K562 (cell line): ENCODE results near the gene CACNB1. TPM values are rescaled to one million over a fixed set of nuclear protein-coding genes. Genes with fewer than 3 reads are reported as not detected.
"Not testable (repeated sequence)": the region's sequence is repeated elsewhere in the genome, so short reads cannot be mapped to it uniquely, and the experiment has no call there.

Experiments
- ATAC-seq: fragments of 200-7000 bp; cut with Tn5 transposase; 3 replicates; pipeline ENCODE4 v1.9.1; 2020; ENCODE audit warnings: moderate library complexity
- BruUV-seq: library from RNA; stranded (reverse); fragments of 400-500 nt; replicated peaks from 2 replicates; lab custom pipeline; 2021; lab: Mats Ljungman, UMichigan
- CTCF ChIA-PET: fragments of 300-600 bp; formaldehyde crosslinking; extraction: SDS; loops from one replicate; lab custom pipeline; 2021; ENCODE audit warnings: low intra/inter-chr PET ratio; lab: Yijun Ruan, JAX
- POLR2A ChIA-PET: fragments of 300-600, 350-650 bp; sonication (Branson Sonifier 250); formaldehyde crosslinking; extraction: SDS; loops from one replicate; lab custom pipeline; 2021; ENCODE audit warnings: antibody characterized with exemption, inconsistent platforms; lab: Yijun Ruan, JAX
- DNase-seq, 4 experiments: peaks; one replicate each; pipeline versions ENCODE4 v3.0.0 to v3.0.0-alpha.2; 2011 to 2018; ENCODE audit warnings: low spot score in 3 of 4, mixed read lengths in 3 of 4; ENCODE audit errors: extremely low read depth in 1 of 4
- FAIRE-seq: peaks from 2 replicates; lab custom pipeline; 2011; peaks lifted over from hg19 to GRCh38; lab: Jason Lieb, UNC
- H2AFZ ChIP-seq: 2 replicates; pipeline ENCODE4 v1.6.0; 2011; ENCODE audit warnings: low read depth, low read length, control low read depth, inconsistent platforms
- H3K27ac ChIP-seq: fragments of 200-600 bp; 3 replicates; pipeline ENCODE4 v1.8.0; 2011; ENCODE audit warnings: low read depth, mild to moderate bottlenecking, control low read depth, inconsistent platforms, low read length, moderate library complexity, mixed read lengths; ENCODE audit errors: extremely low read depth
- H3K27me3 ChIP-seq, 2 experiments: fragments of 300-600 bp in 1 of 2; 2 replicates in 1 of 2; 3 replicates in 1 of 2; pipeline versions ENCODE4 v1.6.0 to v1.8.0; 2011; ENCODE audit warnings: inconsistent platforms in 2 of 2, low read length in 2 of 2, mild to moderate bottlenecking in 1 of 2, mixed read lengths in 1 of 2, moderate library complexity in 1 of 2; ENCODE audit not compliant: control insufficient read depth in 2 of 2, insufficient read depth in 2 of 2
- H3K36me3 ChIP-seq: fragments of 300-600 bp; 3 replicates; pipeline ENCODE4 v1.8.0; 2011; ENCODE audit warnings: mild to moderate bottlenecking, low read length, inconsistent platforms; ENCODE audit not compliant: control insufficient read depth, insufficient read depth
- H3K4me1 ChIP-seq, 2 experiments: fragments of 200-600 bp in 1 of 2; replicated peaks in 1 of 2; 2 replicates in 1 of 2; 3 replicates in 1 of 2; pipeline versions ENCODE4 v1.5.1 to v1.8.0; 2011; ENCODE audit warnings: inconsistent platforms in 2 of 2, low read length in 2 of 2, mild to moderate bottlenecking in 1 of 2, mixed read lengths in 1 of 2, moderate library complexity in 1 of 2; ENCODE audit not compliant: control insufficient read depth in 2 of 2, insufficient read depth in 2 of 2
- H3K4me2 ChIP-seq: 2 replicates; pipeline ENCODE4 v1.6.1; 2011; ENCODE audit warnings: low read length, control low read depth, inconsistent platforms, mixed read lengths; ENCODE audit not compliant: insufficient read depth
- H3K4me3 ChIP-seq: fragments of 200-600 bp; sonication (generic), shearing (Covaris generic); 2 replicates; pipeline ENCODE4 v1.5.1; 2016; ENCODE audit warnings: control low read depth, inconsistent platforms
- H3K79me2 ChIP-seq: fragments of 200-600 bp; 3 replicates; pipeline ENCODE4 v1.8.0; 2011; ENCODE audit warnings: low read length, inconsistent platforms; ENCODE audit not compliant: control insufficient read depth, insufficient read depth
- H3K9ac ChIP-seq, 2 experiments: 2 replicates each; pipeline versions ENCODE4 v1.6.0 to v1.6.1; 2011; ENCODE audit warnings: low read depth in 2 of 2, low read length in 2 of 2, control low read depth in 1 of 2, inconsistent platforms in 1 of 2, mild to moderate bottlenecking in 1 of 2, mixed read lengths in 1 of 2; ENCODE audit not compliant: insufficient read depth in 1 of 2
- H3K9me1 ChIP-seq: one replicate; pipeline ENCODE4 v1.6.0; 2011; ENCODE audit warnings: inconsistent platforms, mild to moderate bottlenecking, low read length, moderate library complexity; ENCODE audit not compliant: control insufficient read depth, insufficient read depth
- H3K9me3 ChIP-seq: replicated peaks from 2 replicates; pipeline ENCODE4 v1.5.1; 2011; ENCODE audit warnings: low read depth, low read length, inconsistent platforms; ENCODE audit not compliant: control insufficient read depth, insufficient read depth
- H4K20me1 ChIP-seq: replicated peaks from 2 replicates; pipeline ENCODE4 v1.6.1; 2011; ENCODE audit warnings: low read length, inconsistent platforms, mixed read lengths; ENCODE audit not compliant: control insufficient read depth, insufficient read depth
- ARID1B ChIP-seq: fragments of 450-650 bp; IDR thresholded peaks from 2 replicates; pipeline ENCODE4 v1.6.1; 2016; ENCODE audit warnings: antibody characterized with exemption, mild to moderate bottlenecking, inconsistent platforms
- ASH1L ChIP-seq: fragments of 450-650 bp; IDR thresholded peaks from 2 replicates; pipeline ENCODE4 v1.6.1; 2018; ENCODE audit warnings: borderline replicate concordance, mild to moderate bottlenecking, low read depth; ENCODE audit not compliant: partially characterized antibody
- C11orf30 ChIP-seq: fragments of 450-650 bp; IDR thresholded peaks from 2 replicates; pipeline ENCODE4 v1.6.1; 2016; ENCODE audit warnings: low read depth, mild to moderate bottlenecking
- CC2D1A ChIP-seq: fragments of 450-650 bp; IDR thresholded peaks from 2 replicates; pipeline ENCODE4 v1.6.1; 2017; ENCODE audit warnings: mild to moderate bottlenecking
- HCFC1 ChIP-seq: IDR thresholded peaks from 2 replicates; pipeline ENCODE4 v1.6.1; 2012; ENCODE audit warnings: low read depth, low read length, improper control_type of control experiment
- KDM1A ChIP-seq, 2 experiments: fragments of 450-650 bp; IDR thresholded peaks; 2 replicates each; pipeline ENCODE4 v1.6.1; 2016; ENCODE audit warnings: mild to moderate bottlenecking in 2 of 2
- MAFG ChIP-seq: fragments of 450-650 bp; conservative IDR thresholded peaks from 2 replicates; pipeline ENCODE4 v1.6.1; 2016; ENCODE audit warnings: missing genetic modification characterization, missing compliant biosample characterization
- MBD2 ChIP-seq: sonication (generic); IDR thresholded peaks from 2 replicates; pipeline ENCODE4 v1.6.1; 2016; ENCODE audit warnings: low read depth, borderline replicate concordance
- NFXL1 ChIP-seq: fragments of 450-650 bp; formaldehyde crosslinking; IDR thresholded peaks from 2 replicates; pipeline ENCODE4 v1.4.0; 2021; ENCODE audit warnings: mild to moderate bottlenecking
- POLR3A ChIP-seq: IDR thresholded peaks from 2 replicates; pipeline ENCODE4 v1.6.1; 2011; ENCODE audit warnings: borderline replicate concordance, mild to moderate bottlenecking, moderate library complexity; ENCODE audit not compliant: insufficient read length, insufficient read depth; ENCODE audit errors: extremely low read depth
- ZNF316 ChIP-seq: fragments of 450-650 bp; IDR thresholded peaks from 2 replicates; pipeline ENCODE4 v1.6.1; 2016
- ZSCAN29 ChIP-seq: fragments of 450-650 bp; IDR thresholded peaks from 2 replicates; pipeline ENCODE4 v1.6.1; 2017
- WGBS: fragments of 100-300 bp; shearing (Covaris generic); methylation state at CpG from one replicate; pipeline ENCODE4 v1.1.6; 2016; ENCODE audit warnings: low coverage, mixed read lengths; ENCODE audit not compliant: insufficient coverage; ENCODE audit errors: missing lambda C conversion rate; 5-methylcytosine and 5-hydroxymethylcytosine counted together
- in situ Hi-C: fragments of 300-500 bp; cut with MboI; formaldehyde crosslinking; loops from 4 replicates; pipeline ENCODE4 v1.15.0; 2018; ENCODE audit warnings: inconsistent platforms, mixed read lengths
- intact Hi-C: fragments of 100-400 bp; cut with micrococcal nuclease; formaldehyde crosslinking; loops from 2 replicates; pipeline ENCODE4 v1.14.2; 2022
- polyA plus RNA-seq, 8 experiments: library from polyadenylated mRNA; depleted of rRNA in 4 of 8; stranded (reverse) in 5 of 8; unstranded in 3 of 8; fragments of >200 nt; fragmentation: Nextera tagmentation in 2 of 8; fragmentation: Illumina TruSeq in 1 of 8; extraction: Ambion mirVana in 2 of 8; extraction: Trizol in 1 of 8; gene quantifications; 2 replicates each; pipeline versions ENCODE4 v1.2.1 to v1.2.3, GENCODE V29; 2011 to 2014; ENCODE audit warnings: inconsistent platforms in 1 of 8, missing spikeins in 1 of 8
- total RNA-seq, 7 experiments: library from RNA; depleted of rRNA in 6 of 7; stranded (reverse); fragments of >200 nt in 6 of 7; fragmentation: Illumina TruSeq in 2 of 7; extraction: Trizol in 2 of 7; gene quantifications; 2 replicates each; pipeline versions ENCODE4 v1.2.1 to v1.2.3, GENCODE V29; 2011 to 2021; ENCODE audit warnings: low replicate concordance in 1 of 7

Gene CACNB1
- total and polyA plus RNA-seq, 9 of the 15 experiments (the other 6 are each of a cell fraction or from before 2014, with no cell fraction given), result 0.08 to 7.4 (median 3.0) TPM

GRCh38 chr17:39168503-39168902 lies 29.0 kb downstream of the CACNB1 start:
- FAIRE-seq, H3K9ac ChIP-seq, H3K79me2 ChIP-seq, H3K9me3 ChIP-seq, H4K20me1 ChIP-seq, H3K27me3 ChIP-seq, H2AFZ ChIP-seq, H3K4me3 ChIP-seq, intact Hi-C loops, H3K4me2 ChIP-seq, BruUV-seq, H3K27ac ChIP-seq, in situ Hi-C loops, H3K9me1 ChIP-seq, DNase-seq, CTCF ChIA-PET, H3K36me3 ChIP-seq, ATAC-seq: not testable (repeated sequence)
- 0 out of 2 replicates have a peak, but pooled peaks have one; percentile 9 for TF ChIP-seq MAFG (tag)
- peak; percentile 67 for TF ChIP-seq ASH1L
- peak; percentile 69 for TF ChIP-seq ZNF316
- TF ChIP-seq C11orf30, result 0 out of 2 replicates have a peak, but pooled peaks have one; percentile 7
- TF ChIP-seq CC2D1A, result peak; percentile 69
- peak in 1 of 2 experiments; percentile 25; a peak in 1 of 4 replicates for TF ChIP-seq KDM1A (IDR thresholded peaks at IDR 0.05)
- TF ChIP-seq MBD2, result peak; percentile 52; the same call in 1 of the 2 replicates
- 31% methylated on average over 10 of the region's 10 CpGs for WGBS
- POLR2A ChIA-PET, result interaction anchor here (0.7 to 1.4 kb wide), 2 partner anchors 9 to 27 kb away, joined by 3 read pairs; no protein-coding TSS in a partner anchor
- H3K4me1 ChIP-seq, result peaks cover 5 to 19% of the 10 kb centered on the region in 2 experiments; a peak in 3 of 5 replicates

- H3K27me3 ChIP-seq, result no peaks in the 10 kb centered on the region
- ATAC-seq, result no peak
- no peak overlapping the region for H3K4me3 ChIP-seq
Observed at GRCh38 chr17:39167476-39167875, 30.0 kb downstream of the CACNB1 start.

More at GRCh38 chr17:39167476-39167875, 30.0 kb downstream of the CACNB1 start:
- intact Hi-C loops, result no loop called here
- no peaks in the 10 kb centered on the region for H3K9me1 ChIP-seq
- H3K9me3 ChIP-seq, result no peaks in the 10 kb centered on the region
- no peak for DNase-seq
- TF ChIP-seq POLR3A (no peak), ARID1B (no peak), HCFC1 (no peak), NFXL1 (CRISPR knock-in tag) (no peak), ZSCAN29 (no peak)
- no peaks in the 10 kb centered on the region for H4K20me1 ChIP-seq
- H3K79me2 ChIP-seq, result no peaks in the 10 kb centered on the region
- in situ Hi-C loops, result no loop called here
- no TSS peak for BruUV-seq
- H3K9ac ChIP-seq, result no peak overlapping the region
- no peak overlapping the region for H3K27ac ChIP-seq
- no peak overlapping the region for H3K4me2 ChIP-seq
- H2AFZ ChIP-seq, result no peak overlapping the region
- ChIA-PET POLR2A (no interaction called here), CTCF (no interaction called here)
- H3K36me3 ChIP-seq, result no peaks in the 10 kb centered on the region
- H3K4me1 ChIP-seq, result peaks cover 5 to 19% of the 10 kb centered on the region in 2 experiments; a peak in 3 of 5 replicates
- no peak for FAIRE-seq
- WGBS, result 28% methylated on average over 2 of the region's 2 CpGs
